HG03354 (cell line): ENCODE data around the gene RXRA.

Experiments used
- ATAC-seq: cut with Tn5 transposase; IDR thresholded peaks from one replicate; pipeline ENCODE4 v1.9.1; 2021; ENCODE audit warnings: mild to moderate bottlenecking; ENCODE audit not compliant: unreplicated experiment, poor library complexity, severe bottlenecking

Gene RXRA

GRCh38 chr9:134453776-134454475 is 127.7 kb downstream of the RXRA start:
- no peak for ATAC-seq

DNA sequence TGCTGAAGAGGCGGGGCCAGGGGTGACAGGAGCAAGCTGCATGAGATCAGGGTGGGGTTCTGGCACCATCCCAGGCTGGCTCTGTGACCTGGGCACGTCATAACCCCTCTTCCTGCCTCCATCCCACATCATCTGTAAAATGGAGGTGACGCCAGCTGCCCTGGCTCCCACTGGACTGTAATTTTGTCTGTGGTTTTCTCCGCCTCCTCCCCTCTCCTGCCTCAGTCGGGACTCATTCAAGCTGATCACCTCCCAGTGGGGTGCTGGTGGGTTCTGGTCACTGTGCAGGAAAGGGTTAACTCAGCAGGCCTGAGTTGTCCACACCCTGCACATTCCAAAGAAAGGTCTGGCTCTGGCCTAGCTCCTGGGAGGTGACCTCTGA is 128.2 kb downstream of the RXRA start:
- ATAC-seq, result no peak

DNA sequence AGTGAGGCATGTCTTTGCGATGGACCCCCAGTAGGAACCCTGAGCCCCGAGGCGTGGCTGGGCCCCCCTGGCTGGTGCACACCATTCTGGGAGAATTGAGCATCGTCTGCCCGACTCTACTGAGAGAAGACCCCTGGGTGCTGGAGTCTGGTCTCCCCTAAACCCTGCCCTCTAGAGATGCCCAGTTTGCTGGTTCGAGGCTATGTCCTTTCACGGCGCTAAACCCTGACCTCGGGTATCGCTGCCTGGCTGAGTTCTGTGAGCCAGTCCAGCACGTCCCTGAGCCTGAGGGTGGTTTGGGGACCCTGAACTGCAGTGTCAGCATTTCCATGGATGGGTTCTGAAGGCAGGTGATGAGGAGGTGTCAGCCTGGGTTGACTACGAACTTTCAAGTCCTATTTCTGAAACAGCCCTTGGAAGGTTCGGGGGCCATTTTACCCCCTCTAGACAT is 128.8 kb downstream of the RXRA start:
- ATAC-seq, result no peak

DNA sequence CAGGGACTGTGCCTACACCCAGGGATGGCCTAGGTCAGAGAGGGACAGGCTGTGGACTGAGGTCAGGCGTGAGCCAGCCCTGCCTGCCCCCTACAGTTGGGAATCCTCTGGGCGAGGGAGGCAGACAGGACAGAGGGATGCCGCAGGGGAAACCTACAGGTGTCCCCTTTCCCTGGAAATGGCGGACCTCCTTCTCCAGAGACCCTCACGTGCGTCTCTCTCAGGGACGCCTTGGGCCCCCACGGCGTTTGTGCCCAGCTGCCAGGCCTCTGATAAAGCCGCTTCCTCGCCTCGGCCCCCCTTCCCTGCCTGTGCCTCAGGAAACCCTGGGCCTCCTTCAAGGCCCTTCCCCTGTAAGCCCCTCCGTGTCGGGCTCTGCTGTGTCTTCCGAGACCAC is 129.3 kb downstream of the RXRA start:
- no peak for ATAC-seq

DNA sequence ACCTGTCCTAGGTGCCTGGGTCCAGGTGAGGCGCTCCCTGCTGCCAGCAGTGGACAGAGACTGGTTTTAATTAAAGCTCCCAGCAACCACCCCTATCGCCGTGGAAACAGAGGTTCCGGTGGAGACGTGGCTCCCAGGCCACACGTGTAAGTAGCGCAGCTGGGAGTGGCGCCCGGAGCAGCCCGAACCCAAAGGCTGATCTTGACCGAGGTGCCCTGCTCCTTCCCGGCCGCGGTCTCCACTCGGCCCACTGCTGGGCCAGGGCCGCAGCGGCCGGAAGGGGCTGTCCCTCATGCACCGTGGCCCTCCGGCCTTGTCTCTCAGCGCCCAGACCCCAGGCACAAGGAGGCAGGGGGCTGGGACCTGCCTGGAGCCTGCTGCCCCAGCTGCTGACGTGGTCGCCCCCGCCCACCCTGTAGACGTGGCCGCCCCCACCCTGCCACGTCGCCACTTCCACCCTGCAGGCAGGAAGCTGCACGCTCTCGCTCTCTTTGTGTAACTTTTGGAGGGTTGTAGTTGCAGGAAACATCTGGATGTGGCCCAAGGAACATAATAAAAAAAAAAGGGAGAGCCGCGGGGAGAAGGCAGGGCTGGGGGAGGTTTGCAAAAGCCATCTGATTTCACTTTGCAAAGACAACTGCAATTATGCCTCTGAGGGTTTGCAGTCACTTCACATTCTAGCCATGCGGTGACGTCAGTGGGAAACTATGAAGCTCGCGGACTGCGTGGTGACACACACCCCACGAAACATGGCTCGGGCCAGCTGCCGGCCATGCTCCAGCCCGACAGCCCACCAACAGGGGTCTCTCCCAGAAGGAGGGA is 129.9 kb downstream of the RXRA start:
- no peak for ATAC-seq

- ATAC-seq, result no peak
Observed at GRCh38 chr9:134456756-134457305, 130.6 kb downstream of the RXRA start.

- no peak for ATAC-seq
Observed at GRCh38 chr9:134457321-134458206, 131.3 kb downstream of the RXRA start.

- ATAC-seq, result no peak
Observed at GRCh38 chr9:134458207-134459108, 132.2 kb downstream of the RXRA start.

GRCh38 chr9:134459164-134459563 is 132.9 kb downstream of the RXRA start:
- no peak for ATAC-seq

- ATAC-seq, result no peak
Observed at GRCh38 chr9:134459573-134459972, 133.3 kb downstream of the RXRA start.

- no peak for ATAC-seq
Observed at GRCh38 chr9:134460206-134460605, 134.0 kb downstream of the RXRA start.

GRCh38 chr9:134460896-134461295 is 134.6 kb downstream of the RXRA start:
- ATAC-seq, result no peak

DNA sequence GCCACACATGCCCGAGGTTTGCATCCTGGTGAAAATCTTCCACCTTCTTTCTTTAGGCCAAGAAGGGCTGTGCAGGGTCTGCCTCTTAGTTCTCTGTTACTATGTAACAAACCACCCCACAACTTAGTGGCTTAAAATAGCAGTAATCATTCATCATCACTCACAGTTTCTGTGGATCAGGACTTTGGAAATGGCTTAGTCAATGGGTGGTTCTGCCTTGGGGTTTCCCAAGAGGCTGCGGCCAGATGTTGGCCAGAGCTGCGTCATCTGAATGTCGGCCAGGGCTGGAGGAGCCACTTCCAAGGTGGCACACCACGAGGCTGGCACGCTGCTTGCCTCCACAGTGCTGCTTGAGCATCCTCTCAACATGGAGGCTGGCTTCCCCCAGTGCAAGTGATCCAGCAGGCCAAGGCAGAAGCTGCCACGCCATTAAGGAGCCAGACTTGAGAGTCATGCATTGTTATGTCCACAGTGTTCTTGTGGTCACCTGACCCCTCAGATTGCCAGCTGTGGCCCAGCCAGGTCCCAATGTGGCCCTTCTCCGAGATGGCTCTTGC is 135.2 kb downstream of the RXRA start:
- ATAC-seq, result no peak

GRCh38 chr9:134462318-134462717 is 136.1 kb downstream of the RXRA start:
- no peak for ATAC-seq

GRCh38 chr9:134463280-134463679 is 137.0 kb downstream of the RXRA start:
- no peak for ATAC-seq

- ATAC-seq, result no peak
Observed at GRCh38 chr9:134466869-134467616, 140.8 kb downstream of the RXRA start.

- no peak for ATAC-seq
Observed at GRCh38 chr9:134468358-134468757, 142.1 kb downstream of the RXRA start.
